ENCODE data around the gene SLMAP. TPM values are rescaled to one million over a fixed set of nuclear protein-coding genes. Genes with fewer than 3 reads are reported as not detected.

The SLMAP gene
- polyA plus RNA-seq, 1 of the 3 experiments (the other 2 are of a cell fraction), result 10.5 TPM

DNA sequence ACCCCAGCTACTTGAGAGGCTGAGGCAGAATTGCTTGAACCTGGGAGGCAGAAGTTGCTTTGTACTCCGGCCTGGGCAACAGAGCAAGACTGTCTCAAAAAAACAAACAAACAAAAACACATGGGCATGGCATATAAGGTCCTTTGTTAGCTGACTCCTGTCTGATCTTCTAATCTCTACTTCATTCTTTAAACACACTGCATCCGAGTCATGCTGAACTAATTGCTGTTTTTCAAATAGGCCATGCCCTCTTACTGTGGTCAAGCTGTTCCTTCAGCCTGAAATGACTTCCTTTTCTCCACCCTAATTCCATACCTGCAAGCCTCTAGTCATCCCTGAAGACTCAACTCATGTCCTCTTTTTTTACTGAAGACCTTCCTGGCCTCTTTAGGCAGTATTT lies 22.3 kb upstream of the SLMAP start:
- H3K4me1 ChIP-seq (ENCODE audit: control insufficient read depth in 1 of 2, insufficient read depth in 2 of 2, low read depth in 1 of 2, low read length in 1 of 2), result no peaks in the 10 kb centered on the region
- TF ChIP-seq TAF1 (IDR thresholded peaks at IDR 0.05; ENCODE audit: borderline replicate concordance, low read depth, low read length), result no peak
- TF ChIP-seq MEF2A (IDR thresholded peaks at IDR 0.05; ENCODE audit: borderline replicate concordance, low read depth), result no peak
- TF ChIP-seq JUND (IDR thresholded peaks at IDR 0.05), result no peak
- no peak for TF ChIP-seq TCF12 (IDR thresholded peaks at IDR 0.05)
- no peak for TF ChIP-seq RAD21 (IDR thresholded peaks at IDR 0.05; ENCODE audit: low read length)
- H2AFZ ChIP-seq (ENCODE audit: low read depth), result no peak overlapping the region
- no peak overlapping the region for H3K4me3 ChIP-seq (ENCODE audit: low read depth in 2 of 2, low read length in 1 of 2)
- H3K27ac ChIP-seq (ENCODE audit: low read depth in 2 of 2, low read length in 1 of 2), result no peak overlapping the region
- no peak for DNase-seq
- H3K36me3 ChIP-seq (replicated peaks in 1 of 2; ENCODE audit: control insufficient read depth in 1 of 2, insufficient read depth in 2 of 2, low read length in 1 of 2), result no peaks in the 10 kb centered on the region
- H3K9me3 ChIP-seq, result no peaks in the 10 kb centered on the region
- no peak overlapping the region for H3K9ac ChIP-seq
- POLR2A ChIA-PET, result no interaction called here
- no peaks in the 10 kb centered on the region for H4K20me1 ChIP-seq (ENCODE audit: insufficient read depth)
- H3K9me2 ChIP-seq, result no peaks in the 10 kb centered on the region
- CTCF ChIA-PET, result no interaction called here
- H3K4me2 ChIP-seq, result no peak overlapping the region
- no peaks in the 10 kb centered on the region for H3K79me2 ChIP-seq (ENCODE audit: insufficient read depth)
- peaks cover 3% of the 10 kb centered on the region for H3F3A ChIP-seq (replicated peaks; ENCODE audit: insufficient read depth)
- 90% methylated on average over 2 of the region's 2 CpGs for WGBS (ENCODE audit: low lambda C conversion rate)
- H3K27me3 ChIP-seq (ENCODE audit: insufficient read depth), result no peaks in the 10 kb centered on the region

DNA sequence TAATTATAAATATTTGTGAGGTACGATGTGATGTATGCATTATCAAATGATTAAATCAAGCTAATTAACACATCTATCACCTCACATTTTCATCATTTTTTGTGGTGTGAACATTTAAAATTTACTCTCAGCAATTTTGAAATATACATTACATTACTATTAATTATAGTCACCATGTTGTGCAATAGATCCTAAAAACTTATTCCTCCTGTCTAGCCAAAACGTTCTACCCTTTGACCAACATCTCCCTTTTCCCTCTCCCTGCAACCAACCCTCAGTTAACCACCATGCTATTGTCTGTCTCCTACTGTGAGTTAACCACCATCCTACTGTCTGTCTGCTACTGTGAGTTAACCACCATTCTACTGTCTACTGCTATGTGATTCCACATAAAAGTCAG lies 20.7 kb upstream of the SLMAP start:
- Histone ChIP-seq H3K4me1 (ENCODE audit: control insufficient read depth in 1 of 2, insufficient read depth in 2 of 2, low read depth in 1 of 2, low read length in 1 of 2) (no peaks in the 10 kb centered on the region), H2AFZ (ENCODE audit: low read depth) (no peak overlapping the region), H3K9me2 (no peaks in the 10 kb centered on the region), H3K9ac (no peak overlapping the region), H3F3A (replicated peaks; ENCODE audit: insufficient read depth) (peaks cover 3% of the 10 kb centered on the region), H3K27ac (ENCODE audit: low read depth in 2 of 2, low read length in 1 of 2) (no peak overlapping the region), H3K4me2 (no peak overlapping the region), H3K36me3 (replicated peaks in 1 of 2; ENCODE audit: control insufficient read depth in 1 of 2, insufficient read depth in 2 of 2, low read length in 1 of 2) (no peaks in the 10 kb centered on the region), H3K9me3 (no peaks in the 10 kb centered on the region), H4K20me1 (ENCODE audit: insufficient read depth) (no peaks in the 10 kb centered on the region), H3K27me3 (ENCODE audit: insufficient read depth) (no peaks in the 10 kb centered on the region), H3K4me3 (ENCODE audit: low read depth in 2 of 2, low read length in 1 of 2) (no peak overlapping the region), H3K79me2 (ENCODE audit: insufficient read depth) (no peaks in the 10 kb centered on the region)
- TF ChIP-seq SMC3 (IDR thresholded peaks at IDR 0.05; ENCODE audit: low read depth, low read length) (no peak), ELF1 (IDR thresholded peaks at IDR 0.05) (no peak), TCF12 (IDR thresholded peaks at IDR 0.05) (no peak)
- CTCF ChIA-PET, result no interaction called here
- POLR2A ChIA-PET, result no interaction called here
- 76% methylated on average over 2 of the region's 2 CpGs for whole genome bisulfite sequencing (ENCODE audit: low lambda C conversion rate)
- DNase-seq, result no peak

DNA sequence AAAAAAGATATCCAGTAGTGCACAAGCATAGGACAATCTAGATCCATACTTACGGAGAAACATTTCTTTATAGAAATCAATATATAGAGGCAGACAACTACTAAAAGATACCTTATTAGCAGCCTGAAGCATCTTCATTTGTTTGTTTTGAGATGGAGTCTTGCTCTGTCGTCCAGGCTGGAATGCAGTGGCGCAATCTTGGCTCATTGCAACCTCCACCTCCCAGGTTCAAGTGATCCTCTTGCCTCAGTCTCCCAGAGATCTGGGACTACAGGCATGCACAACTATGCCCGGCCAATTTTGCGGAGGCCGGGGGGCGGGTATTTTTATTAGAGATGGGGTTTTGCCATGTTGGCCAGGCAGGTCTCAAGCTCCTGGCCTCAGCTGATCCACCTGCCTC lies 18.3 kb upstream of the SLMAP start:
- Histone ChIP-seq H3K27ac (ENCODE audit: low read depth in 2 of 2, low read length in 1 of 2) (no peak overlapping the region), H3K79me2 (ENCODE audit: insufficient read depth) (no peaks in the 10 kb centered on the region), H4K20me1 (ENCODE audit: insufficient read depth) (no peaks in the 10 kb centered on the region), H3K4me3 (ENCODE audit: low read depth in 2 of 2, low read length in 1 of 2) (no peak overlapping the region), H3K27me3 (ENCODE audit: insufficient read depth) (no peaks in the 10 kb centered on the region), H2AFZ (ENCODE audit: low read depth) (no peak overlapping the region), H3K4me2 (no peak overlapping the region), H3K4me1 (ENCODE audit: control insufficient read depth in 1 of 2, insufficient read depth in 2 of 2, low read depth in 1 of 2, low read length in 1 of 2) (no peaks in the 10 kb centered on the region), H3K36me3 (replicated peaks in 1 of 2; ENCODE audit: control insufficient read depth in 1 of 2, insufficient read depth in 2 of 2, low read length in 1 of 2) (no peaks in the 10 kb centered on the region), H3F3A (replicated peaks; ENCODE audit: insufficient read depth) (peaks cover 4% of the 10 kb centered on the region), H3K9me3 (no peaks in the 10 kb centered on the region), H3K9me2 (no peaks in the 10 kb centered on the region), H3K9ac (no peak overlapping the region)
- TF ChIP-seq MXI1 (IDR thresholded peaks at IDR 0.05; ENCODE audit: low read depth, low read length) (no peak), CHD2 (IDR thresholded peaks at IDR 0.05; ENCODE audit: low read length, partially characterized antibody) (no peak), SMC3 (IDR thresholded peaks at IDR 0.05; ENCODE audit: low read depth, low read length) (no peak), MEF2A (IDR thresholded peaks at IDR 0.05; ENCODE audit: borderline replicate concordance, low read depth) (no peak), NFIC (IDR thresholded peaks at IDR 0.05; ENCODE audit: borderline replicate concordance) (no peak), RFX5 (IDR thresholded peaks at IDR 0.05; ENCODE audit: low read length) (no peak), TEAD4 (IDR thresholded peaks at IDR 0.05; ENCODE audit: borderline replicate concordance, insufficient read depth) (no peak), RCOR1 (IDR thresholded peaks at IDR 0.05; ENCODE audit: low read length) (no peak), POLR2AphosphoS5 (IDR thresholded peaks at IDR 0.05; ENCODE audit: low read depth, low read length) (no peak), NRF1 (IDR thresholded peaks at IDR 0.05; ENCODE audit: low read depth, low read length) (no peak)
- TF ChIP-seq, protein P1, sequence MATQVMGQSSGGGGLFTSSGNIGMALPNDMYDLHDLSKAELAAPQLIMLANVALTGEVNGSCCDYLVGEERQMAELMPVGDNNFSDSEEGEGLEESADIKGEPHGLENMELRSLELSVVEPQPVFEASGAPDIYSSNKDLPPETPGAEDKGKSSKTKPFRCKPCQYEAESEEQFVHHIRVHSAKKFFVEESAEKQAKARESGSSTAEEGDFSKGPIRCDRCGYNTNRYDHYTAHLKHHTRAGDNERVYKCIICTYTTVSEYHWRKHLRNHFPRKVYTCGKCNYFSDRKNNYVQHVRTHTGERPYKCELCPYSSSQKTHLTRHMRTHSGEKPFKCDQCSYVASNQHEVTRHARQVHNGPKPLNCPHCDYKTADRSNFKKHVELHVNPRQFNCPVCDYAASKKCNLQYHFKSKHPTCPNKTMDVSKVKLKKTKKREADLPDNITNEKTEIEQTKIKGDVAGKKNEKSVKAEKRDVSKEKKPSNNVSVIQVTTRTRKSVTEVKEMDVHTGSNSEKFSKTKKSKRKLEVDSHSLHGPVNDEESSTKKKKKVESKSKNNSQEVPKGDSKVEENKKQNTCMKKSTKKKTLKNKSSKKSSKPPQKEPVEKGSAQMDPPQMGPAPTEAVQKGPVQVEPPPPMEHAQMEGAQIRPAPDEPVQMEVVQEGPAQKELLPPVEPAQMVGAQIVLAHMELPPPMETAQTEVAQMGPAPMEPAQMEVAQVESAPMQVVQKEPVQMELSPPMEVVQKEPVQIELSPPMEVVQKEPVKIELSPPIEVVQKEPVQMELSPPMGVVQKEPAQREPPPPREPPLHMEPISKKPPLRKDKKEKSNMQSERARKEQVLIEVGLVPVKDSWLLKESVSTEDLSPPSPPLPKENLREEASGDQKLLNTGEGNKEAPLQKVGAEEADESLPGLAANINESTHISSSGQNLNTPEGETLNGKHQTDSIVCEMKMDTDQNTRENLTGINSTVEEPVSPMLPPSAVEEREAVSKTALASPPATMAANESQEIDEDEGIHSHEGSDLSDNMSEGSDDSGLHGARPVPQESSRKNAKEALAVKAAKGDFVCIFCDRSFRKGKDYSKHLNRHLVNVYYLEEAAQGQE (IDR thresholded peaks at IDR 0.05; ENCODE audit: low read depth, low read length), result no peak
- WGBS (ENCODE audit: low lambda C conversion rate), result 79% methylated on average over 3 of the region's 7 CpGs
- DNase-seq, result no peak
- ChIA-PET POLR2A (no interaction called here), CTCF (no interaction called here)

Measured in SK-N-SH (cell line).